Measurements from ENCODE around the gene GAS7. TPM values are rescaled to one million over a fixed set of nuclear protein-coding genes. Genes with fewer than 3 reads are reported as not detected.

Gene GAS7
- total and polyA plus RNA-seq, 7 donors, result 1.4 to 16.9 (median 7.0) TPM

DNA sequence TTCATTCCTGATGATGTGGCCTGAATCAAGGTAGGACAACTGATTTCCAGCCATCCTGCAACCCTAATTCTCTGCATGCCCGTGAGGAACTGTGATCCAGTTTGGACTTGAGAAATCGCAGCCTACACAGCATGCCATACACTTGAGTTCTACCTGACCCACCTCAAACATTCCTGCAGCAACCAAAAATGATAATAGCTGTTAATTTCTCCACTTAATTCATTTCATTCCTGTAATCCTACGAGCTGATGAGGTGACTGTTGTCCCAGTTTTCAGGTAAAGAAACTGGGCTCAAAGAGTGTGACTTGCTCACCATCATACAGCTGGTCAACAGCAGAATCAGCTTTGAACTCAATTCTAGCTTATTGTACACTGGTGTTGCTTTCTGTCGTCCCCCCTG, 2.2 kb upstream of the GAS7 start:
- Histone ChIP-seq H3K27ac (no peak overlapping the region), H3K9me3 (peaks cover 6% of the 10 kb centered on the region), H3K27me3 (ENCODE audit: insufficient read depth in 3 of 3, low read length in 2 of 3) (peaks cover 0 to 33% (median 20%) of the 10 kb centered on the region in 3 donors), H3K4me3 (no peak overlapping the region), H3K36me3 (ENCODE audit: insufficient read depth in 1 of 2, low read depth in 1 of 2) (no peaks in the 10 kb centered on the region), H3K4me1 (no peaks in the 10 kb centered on the region)
- intact Hi-C loops (cut with DNase I), result no loop called here
- ATAC-seq (no peak), DNase-seq (no peak)
- WGBS, 3 donors, result 76 to 81% (median 78%) methylated on average over 4 of the region's 4 CpGs
- TF ChIP-seq, protein P1, sequence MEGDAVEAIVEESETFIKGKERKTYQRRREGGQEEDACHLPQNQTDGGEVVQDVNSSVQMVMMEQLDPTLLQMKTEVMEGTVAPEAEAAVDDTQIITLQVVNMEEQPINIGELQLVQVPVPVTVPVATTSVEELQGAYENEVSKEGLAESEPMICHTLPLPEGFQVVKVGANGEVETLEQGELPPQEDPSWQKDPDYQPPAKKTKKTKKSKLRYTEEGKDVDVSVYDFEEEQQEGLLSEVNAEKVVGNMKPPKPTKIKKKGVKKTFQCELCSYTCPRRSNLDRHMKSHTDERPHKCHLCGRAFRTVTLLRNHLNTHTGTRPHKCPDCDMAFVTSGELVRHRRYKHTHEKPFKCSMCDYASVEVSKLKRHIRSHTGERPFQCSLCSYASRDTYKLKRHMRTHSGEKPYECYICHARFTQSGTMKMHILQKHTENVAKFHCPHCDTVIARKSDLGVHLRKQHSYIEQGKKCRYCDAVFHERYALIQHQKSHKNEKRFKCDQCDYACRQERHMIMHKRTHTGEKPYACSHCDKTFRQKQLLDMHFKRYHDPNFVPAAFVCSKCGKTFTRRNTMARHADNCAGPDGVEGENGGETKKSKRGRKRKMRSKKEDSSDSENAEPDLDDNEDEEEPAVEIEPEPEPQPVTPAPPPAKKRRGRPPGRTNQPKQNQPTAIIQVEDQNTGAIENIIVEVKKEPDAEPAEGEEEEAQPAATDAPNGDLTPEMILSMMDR (IDR thresholded peaks at IDR 0.05), result no peak

DNA sequence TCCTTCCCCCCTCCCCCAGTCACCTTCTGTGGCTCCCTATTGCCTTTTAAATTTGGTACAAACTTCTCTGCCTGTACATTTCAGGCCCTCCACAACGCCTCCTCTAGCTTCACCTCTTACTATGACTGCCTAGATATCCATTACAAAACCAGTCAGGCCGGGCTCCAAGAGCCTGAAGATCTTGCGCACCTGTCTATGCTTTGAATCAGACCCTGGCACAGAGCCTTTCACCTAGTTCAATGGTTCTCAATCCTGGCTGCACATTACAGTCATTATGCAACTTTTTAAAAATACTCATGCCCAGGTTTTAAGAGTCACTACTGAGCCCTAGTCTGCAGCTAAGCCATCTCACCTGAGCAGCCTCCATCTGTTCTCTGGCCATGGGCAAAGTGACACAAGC, 1.6 kb upstream of the GAS7 start:
- TF ChIP-seq, protein P1 (IDR thresholded peaks at IDR 0.05), result no peak
- H3K36me3 ChIP-seq (ENCODE audit: insufficient read depth in 1 of 2, low read depth in 1 of 2), result no peaks in the 10 kb centered on the region
- peaks cover 3% of the 10 kb centered on the region for H3K9me3 ChIP-seq
- ATAC-seq (no peak), DNase-seq (no peak)
- H3K27me3 ChIP-seq (ENCODE audit: insufficient read depth in 3 of 3, low read length in 2 of 3), result peaks cover 0 to 33% (median 20%) of the 10 kb centered on the region in 3 donors
- 51 to 73% (median 68%) methylated on average over 3 of the region's 3 CpGs for WGBS, 3 donors
- no peak overlapping the region for H3K4me3 ChIP-seq
- H3K27ac ChIP-seq, result no peak overlapping the region
- no peaks in the 10 kb centered on the region for H3K4me1 ChIP-seq
- intact Hi-C loops (cut with DNase I), result no loop called here

DNA sequence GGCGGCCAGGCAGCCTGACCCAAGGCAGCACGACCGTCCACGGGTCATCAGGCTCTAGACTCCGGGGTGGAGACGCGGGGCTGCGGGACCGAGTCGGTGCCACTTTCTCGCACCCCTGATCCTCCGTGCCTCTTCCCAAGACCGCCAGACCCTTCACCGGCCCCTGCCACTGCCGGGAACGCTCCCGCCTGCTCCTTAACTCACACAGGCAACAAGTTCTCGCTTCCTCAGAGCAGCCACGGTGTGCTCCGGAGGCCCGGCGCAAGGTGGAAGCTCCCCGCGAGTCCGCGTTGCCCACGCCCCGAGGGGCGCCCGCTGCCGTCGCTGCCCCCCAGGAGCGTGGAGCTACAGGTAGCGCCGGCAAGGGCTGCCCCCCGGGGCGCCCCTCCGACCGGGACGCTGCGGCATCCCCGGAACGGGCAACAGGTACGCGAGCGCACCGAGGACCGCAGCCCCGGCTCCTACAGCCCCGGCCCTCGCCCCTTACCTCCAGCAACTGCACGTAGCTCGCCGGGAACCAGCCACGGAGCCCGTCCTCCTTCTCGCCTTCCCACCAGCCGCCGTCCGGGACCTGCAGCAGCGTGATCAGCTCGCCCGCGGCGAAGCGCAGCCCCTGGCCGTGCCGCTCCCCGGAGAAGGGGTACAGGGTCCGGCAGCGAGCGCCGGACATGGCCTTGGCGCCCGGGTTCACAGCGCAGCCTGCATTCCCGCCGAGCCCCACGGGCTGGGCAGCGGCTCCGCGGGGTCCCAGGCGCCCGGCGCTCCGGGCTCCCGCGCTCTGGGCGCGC, 491 bp downstream of the GAS7 start:
- no peaks in the 10 kb centered on the region for H3K36me3 ChIP-seq (ENCODE audit: insufficient read depth in 1 of 2, low read depth in 1 of 2)
- DNase-seq, result peak in 1 of 2 donors; percentile 19
- peaks cover 12% of the 10 kb centered on the region for H3K9me3 ChIP-seq
- H3K27me3 ChIP-seq (ENCODE audit: insufficient read depth in 3 of 3, low read length in 2 of 3), result peaks cover 0 to 33% (median 20%) of the 10 kb centered on the region in 3 donors
- ATAC-seq, result peak in 2 of 4 donors; percentile 13 to 20
- H3K27ac ChIP-seq, result no peak overlapping the region
- peak overlapping the region; percentile 63 for H3K4me3 ChIP-seq
- TF ChIP-seq, protein P1 (IDR thresholded peaks at IDR 0.05), result no peak
- 2% methylated on average over 60 to 90 of the region's 90 CpGs for WGBS, 3 donors
- intact Hi-C loops (cut with DNase I), result loop anchor here in 1 of 2 donors (10.0 kb wide), 2 partner anchors 63 to 173 kb away; no protein-coding TSS in a partner anchor
- H3K4me1 ChIP-seq, result no peaks in the 10 kb centered on the region

DNA sequence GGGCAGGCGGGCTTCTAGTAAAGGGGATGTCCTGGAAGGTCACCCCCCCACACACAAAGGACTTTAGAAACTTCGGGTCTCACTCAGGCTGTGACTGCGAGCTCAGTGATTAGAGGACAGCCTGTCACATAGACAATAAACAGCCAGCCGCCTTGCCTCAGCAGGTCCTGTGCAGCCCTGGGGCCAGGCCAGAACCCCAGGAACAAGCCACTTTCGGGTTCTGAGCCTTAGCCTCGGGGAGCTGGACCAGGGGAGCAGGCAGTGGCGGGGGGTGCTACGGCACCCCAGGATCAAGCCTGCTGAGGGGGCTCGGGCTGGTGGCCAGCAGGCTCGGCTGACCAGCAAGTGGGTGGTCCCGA, 1.1 kb downstream of the GAS7 start:
- intact Hi-C loops (cut with DNase I), result loop anchor here in 1 of 2 donors (10.0 kb wide), 2 partner anchors 63 to 173 kb away; no protein-coding TSS in a partner anchor
- ATAC-seq (peak in 1 of 4 donors; percentile 51), DNase-seq (peak in 1 of 2 donors; percentile 21)
- 26 to 42% (median 27%) methylated on average over 11 of the region's 11 CpGs for WGBS, 3 donors
- H3K4me1 ChIP-seq, result no peaks in the 10 kb centered on the region
- H3K4me3 ChIP-seq, result peak overlapping the region; percentile 63
- no peaks in the 10 kb centered on the region for H3K36me3 ChIP-seq (ENCODE audit: insufficient read depth in 1 of 2, low read depth in 1 of 2)
- H3K27me3 ChIP-seq (ENCODE audit: insufficient read depth in 3 of 3, low read length in 2 of 3), result peaks cover 0 to 33% (median 20%) of the 10 kb centered on the region in 3 donors
- H3K9me3 ChIP-seq, result peaks cover 12% of the 10 kb centered on the region
- no peak overlapping the region for H3K27ac ChIP-seq
- TF ChIP-seq, protein P1 (IDR thresholded peaks at IDR 0.05), result no peak

All from psoas muscle (tissue), 8 donors.